GM18505 (cell line): ENCODE measurements around the gene CHCT1.
"Not testable (repeated sequence)": the region's sequence is repeated elsewhere in the genome, so short reads cannot be mapped to it uniquely, and the experiment has no call there.

ENCODE experiments used
- ATAC-seq: cut with Tn5 transposase; IDR thresholded peaks from one replicate; pipeline ENCODE4 v1.9.1; 2021; ENCODE audit not compliant: unreplicated experiment
- POLR2A ChIP-seq: IDR thresholded peaks from 4 replicates; pipeline ENCODE4 v1.6.1; 2011; ENCODE audit warnings: borderline replicate concordance; ENCODE audit not compliant: insufficient read depth, insufficient read length; ENCODE audit errors: extremely low read depth

CHCT1 gene

GRCh38 chr17:60392845-60393702 is 29.2 kb upstream of the CHCT1 start:
- no peak for TF ChIP-seq POLR2A
- ATAC-seq, result no peak

- no peak for TF ChIP-seq POLR2A
- no peak for ATAC-seq
Measured at GRCh38 chr17:60393840-60394723, 28.2 kb upstream of the CHCT1 start.

GRCh38 chr17:60395508-60396065 is 26.7 kb upstream of the CHCT1 start:
- no peak for TF ChIP-seq POLR2A
- no peak for ATAC-seq

- TF ChIP-seq POLR2A, result no peak
- no peak for ATAC-seq
Measured at GRCh38 chr17:60396412-60396811, 25.9 kb upstream of the CHCT1 start.

GRCh38 chr17:60398227-60398959 is 23.9 kb upstream of the CHCT1 start:
- no peak for TF ChIP-seq POLR2A
- ATAC-seq, result peak; percentile 86

- TF ChIP-seq POLR2A, result no peak
- ATAC-seq, result no peak
Measured at GRCh38 chr17:60401819-60402218, 20.5 kb upstream of the CHCT1 start.

- TF ChIP-seq POLR2A, result no peak
- no peak for ATAC-seq
Measured at GRCh38 chr17:60403523-60403810, 18.8 kb upstream of the CHCT1 start.

GRCh38 chr17:60403962-60404361 is 18.3 kb upstream of the CHCT1 start:
- TF ChIP-seq POLR2A, result no peak
- no peak for ATAC-seq

GRCh38 chr17:60406887-60407286 is 15.4 kb upstream of the CHCT1 start:
- TF ChIP-seq POLR2A, result no peak
- ATAC-seq, result no peak

GRCh38 chr17:60410001-60410400 is 12.3 kb upstream of the CHCT1 start:
- no peak for ATAC-seq
- no peak for TF ChIP-seq POLR2A

GRCh38 chr17:60412701-60413100 is 9.6 kb upstream of the CHCT1 start:
- ATAC-seq, result no peak
- TF ChIP-seq POLR2A, result no peak

GRCh38 chr17:60415146-60415545 is 7.1 kb upstream of the CHCT1 start:
- TF ChIP-seq POLR2A, result no peak
- no peak for ATAC-seq

- no peak for ATAC-seq
- no peak for TF ChIP-seq POLR2A
Measured at GRCh38 chr17:60416368-60416925, 5.8 kb upstream of the CHCT1 start.

- not testable (repeated sequence) for ATAC-seq
Measured at GRCh38 chr17:60419003-60419402, 3.3 kb upstream of the CHCT1 start.

- ATAC-seq, result not testable (repeated sequence)
Measured at GRCh38 chr17:60419875-60420274, 2.4 kb upstream of the CHCT1 start.
